RWPE2 (cell line): ENCODE data around the gene CACNA2D1.

Source experiments
- ATAC-seq: fragments of 200-7000 bp; cut with Tn5 transposase; 3 replicates; pipeline ENCODE4 v1.9.1; 2021; ENCODE audit warnings: low read depth
- DNase-seq: peaks from one replicate; pipeline ENCODE4 v3.0.0-alpha.2; 2020; ENCODE audit warnings: low spot score
- H3K27ac ChIP-seq: fragments of 450-650 bp; 2 replicates; pipeline ENCODE4 v1.5.1; 2017; ENCODE audit warnings: mild to moderate bottlenecking; ENCODE audit not compliant: poor library complexity, severe bottlenecking
- H3K27me3 ChIP-seq: fragments of 250-450 bp; sonication (Bioruptor Pico); 2 replicates; pipeline ENCODE4 v1.5.1; 2021; ENCODE audit warnings: mild to moderate bottlenecking, moderate library complexity; ENCODE audit not compliant: insufficient read depth, poor library complexity, severe bottlenecking
- H3K36me3 ChIP-seq: fragments of 250-450 bp; sonication (Bioruptor Pico); 2 replicates; pipeline ENCODE4 v1.5.1; 2020; ENCODE audit warnings: low read depth, mild to moderate bottlenecking, moderate library complexity
- H3K4me1 ChIP-seq: fragments of 250-450 bp; sonication (Bioruptor Pico); 2 replicates; pipeline ENCODE4 v1.5.1; 2021; ENCODE audit warnings: mild to moderate bottlenecking, moderate library complexity; ENCODE audit not compliant: insufficient read depth, poor library complexity, severe bottlenecking
- H3K4me3 ChIP-seq: fragments of 250-450 bp; sonication (Bioruptor Pico); 2 replicates; pipeline ENCODE4 v1.5.1; 2021; ENCODE audit warnings: mild to moderate bottlenecking, moderate library complexity; ENCODE audit not compliant: severe bottlenecking
- H3K9me3 ChIP-seq: fragments of 250-450 bp; sonication (Bioruptor Pico); 2 replicates; pipeline ENCODE4 v1.5.1; 2021; ENCODE audit warnings: mild to moderate bottlenecking, moderate library complexity; ENCODE audit not compliant: severe bottlenecking
- CTCF ChIP-seq: fragments of 450-650 bp; IDR thresholded peaks from one replicate; pipeline ENCODE4 v1.5.1; 2017; ENCODE audit warnings: mild to moderate bottlenecking, moderate library complexity; ENCODE audit not compliant: poor library complexity, severe bottlenecking

CACNA2D1 gene

DNA sequence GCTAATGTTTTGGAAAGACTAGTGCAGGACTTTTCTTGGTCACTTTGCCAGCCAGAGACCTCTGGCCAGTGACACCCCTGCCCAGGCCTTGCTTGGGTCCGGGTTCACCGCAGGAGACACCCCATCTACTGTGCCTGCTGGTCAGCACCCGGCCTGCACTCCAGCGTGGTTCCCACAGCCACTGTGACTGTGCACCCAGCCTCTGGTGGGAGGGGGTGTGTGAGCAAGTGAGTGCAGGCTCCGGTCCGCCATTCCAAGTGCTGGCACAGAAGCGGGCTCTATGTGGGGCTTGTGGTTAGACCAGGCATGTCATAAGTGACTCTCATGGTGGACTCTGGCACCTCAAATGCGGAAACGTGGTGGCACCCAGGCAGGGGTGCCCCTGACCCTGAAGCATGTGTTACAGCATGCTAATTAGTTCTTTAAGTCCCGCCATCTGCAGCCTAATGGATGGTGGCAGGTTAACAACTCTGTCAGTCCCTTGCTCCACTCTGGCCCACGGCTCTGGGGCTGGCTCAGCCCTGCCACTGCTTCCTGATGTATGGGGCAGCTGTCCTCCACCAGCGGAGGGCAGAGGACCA lies 361.8 kb downstream of the CACNA2D1 start:
- Histone ChIP-seq H3K9me3 (no peaks in the 10 kb centered on the region), H3K4me1 (no peaks in the 10 kb centered on the region), H3K27ac (no peak overlapping the region), H3K4me3 (no peak overlapping the region), H3K27me3 (no peaks in the 10 kb centered on the region), H3K36me3 (no peaks in the 10 kb centered on the region)
- no peak for ATAC-seq
- no peak for TF ChIP-seq CTCF
- DNase-seq = no peak

DNA sequence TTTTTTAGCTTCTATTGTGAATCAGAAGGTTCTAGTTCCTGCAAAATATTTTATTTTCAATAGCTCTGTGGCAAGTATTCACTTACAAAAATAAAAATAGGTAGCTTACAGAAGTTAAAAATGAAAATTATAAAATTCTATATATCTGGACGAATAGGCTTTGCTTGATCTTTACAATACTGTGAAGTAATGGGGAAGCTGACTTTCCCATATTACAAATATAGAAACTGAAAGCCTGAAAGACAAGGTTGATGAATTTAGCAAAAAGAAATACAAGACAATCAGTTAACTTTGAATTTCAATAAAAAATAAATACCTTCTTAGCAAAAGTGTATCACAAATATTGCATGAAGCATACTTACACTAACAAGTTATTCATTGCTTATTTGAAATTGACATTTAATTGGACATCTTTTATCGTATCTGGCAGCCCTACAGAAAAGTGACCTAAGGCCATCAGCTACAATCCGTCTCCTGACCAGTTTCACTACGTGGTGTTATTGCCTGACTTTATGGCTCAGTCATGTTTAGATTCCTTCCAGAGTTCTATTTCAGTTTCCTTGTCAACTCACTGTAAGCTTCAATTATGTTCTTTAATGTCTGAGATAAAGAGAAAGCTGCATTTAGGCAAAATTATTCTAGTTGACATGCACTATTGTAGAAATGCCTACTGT lies 363.2 kb downstream of the CACNA2D1 start:
- Histone ChIP-seq H3K4me1 (no peaks in the 10 kb centered on the region), H3K36me3 (no peaks in the 10 kb centered on the region), H3K4me3 (no peak overlapping the region), H3K9me3 (no peaks in the 10 kb centered on the region), H3K27me3 (peaks cover under 1% of the 10 kb centered on the region), H3K27ac (no peak overlapping the region)
- DNase-seq (no peak), ATAC-seq (no peak)
- TF ChIP-seq CTCF = no peak

- no peak overlapping the region for H3K27ac ChIP-seq
- H3K9me3 ChIP-seq = no peaks in the 10 kb centered on the region
- no peak for DNase-seq
- H3K4me1 ChIP-seq = no peaks in the 10 kb centered on the region
- no peak overlapping the region for H3K4me3 ChIP-seq
- ATAC-seq = no peak
- no peaks in the 10 kb centered on the region for H3K36me3 ChIP-seq
- no peak for TF ChIP-seq CTCF
- peaks cover 4% of the 10 kb centered on the region for H3K27me3 ChIP-seq
Observed at GRCh38 chr7:82079527-82079926, 364.1 kb downstream of the CACNA2D1 start.

- no peak for ATAC-seq
- no peaks in the 10 kb centered on the region for H3K9me3 ChIP-seq
- TF ChIP-seq CTCF = no peak
Observed at GRCh38 chr7:82078807-82079206, 364.8 kb downstream of the CACNA2D1 start.

DNA sequence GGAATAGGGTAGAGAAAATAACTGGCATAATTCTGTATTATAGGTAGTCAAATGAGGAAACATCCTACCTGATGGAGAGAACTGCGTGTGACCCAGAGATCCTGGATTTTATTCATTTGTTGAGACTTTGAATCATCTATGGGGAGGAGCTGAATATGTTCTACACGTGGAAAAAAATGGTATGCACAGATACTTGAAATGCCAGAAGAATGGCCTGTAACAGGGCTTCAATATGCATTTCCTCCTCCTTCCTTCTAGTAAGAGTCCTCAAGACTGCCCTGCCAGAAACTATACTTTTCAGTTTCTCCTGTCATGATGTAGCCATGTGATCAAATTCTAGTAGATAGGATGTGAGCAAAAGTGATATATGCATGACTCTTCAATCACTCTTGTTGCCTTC lies 372.1 kb downstream of the CACNA2D1 start:
- no peaks in the 10 kb centered on the region for H3K36me3 ChIP-seq
- no peak for ATAC-seq
- peaks cover 8% of the 10 kb centered on the region for H3K27me3 ChIP-seq
- H3K4me3 ChIP-seq = no peak overlapping the region
- no peak for TF ChIP-seq CTCF
- DNase-seq = no peak
- no peaks in the 10 kb centered on the region for H3K4me1 ChIP-seq
- H3K9me3 ChIP-seq = no peaks in the 10 kb centered on the region
- no peak overlapping the region for H3K27ac ChIP-seq

More at GRCh38 chr7:82078807-82079206, 364.8 kb downstream of the CACNA2D1 start:
- no peak overlapping the region for H3K4me3 ChIP-seq
- H3K4me1 ChIP-seq = no peaks in the 10 kb centered on the region
- DNase-seq = no peak
- no peaks in the 10 kb centered on the region for H3K36me3 ChIP-seq
- H3K27ac ChIP-seq = no peak overlapping the region
- H3K27me3 ChIP-seq = peaks cover 4% of the 10 kb centered on the region
